GM12892 (cell line): ENCODE results near the gene PDE3A.

ENCODE experiments used
- POLR2A ChIP-seq: IDR thresholded peaks from 2 replicates; pipeline ENCODE4 v1.6.1; 2011; ENCODE audit warnings: low read depth, low read length, control low read depth
- POLR2AphosphoS5 ChIP-seq: IDR thresholded peaks from 2 replicates; pipeline ENCODE4 v1.6.1; 2011; ENCODE audit warnings: low read depth, low read length, control low read depth
- TAF1 ChIP-seq: IDR thresholded peaks from 2 replicates; pipeline ENCODE4 v1.6.1; 2011; ENCODE audit warnings: low read depth, mild to moderate bottlenecking, control low read depth, low read length, borderline replicate concordance

GRCh38 chr12:20696181-20696905 lies 328.0 kb downstream of the PDE3A start:
- TF ChIP-seq POLR2A = no peak
- TF ChIP-seq TAF1 = no peak
- no peak for TF ChIP-seq POLR2AphosphoS5
